IMR-90 (cell line): ENCODE results near the gene ZYX. TPM values are rescaled to one million over a fixed set of nuclear protein-coding genes. Genes with fewer than 3 reads are reported as not detected.

Source experiments
- ATAC-seq: fragments of 200-7000 bp; cut with Tn5 transposase; 2 replicates; pipeline ENCODE4 v1.9.1; 2020; ENCODE audit warnings: low read depth, mild to moderate bottlenecking, moderate library complexity
- BruUV-seq: library from RNA; stranded (reverse); fragments of 400-500 nt; replicated peaks from 2 replicates; lab custom pipeline; 2021; lab: Mats Ljungman, UMichigan
- CTCF ChIA-PET: fragments of 300-600 bp; formaldehyde crosslinking; extraction: SDS; loops from one replicate; lab custom pipeline; 2021; ENCODE audit warnings: antibody characterized with exemption; lab: Yijun Ruan, JAX
- POLR2A ChIA-PET: fragments of 300-600 bp; sonication (Branson Sonifier 250); formaldehyde crosslinking; loops from one replicate; lab custom pipeline; 2022; ENCODE audit warnings: antibody characterized with exemption; ENCODE audit not compliant: unreplicated experiment; lab: Charles Lee
- DNase-seq: peaks from one replicate; pipeline ENCODE4 v3.0.0; 2013
- H2AFZ ChIP-seq: replicated peaks from 2 replicates; pipeline ENCODE3; 2013; ENCODE audit warnings: low read length, mild to moderate bottlenecking; ENCODE audit not compliant: poor library complexity
- H2AK5ac ChIP-seq: 2 replicates; pipeline ENCODE4 v1.6.1; 2013; ENCODE audit warnings: low read depth, low read length, inconsistent platforms
- H2AK9ac ChIP-seq: replicated peaks from 2 replicates; pipeline ENCODE3; 2013; ENCODE audit warnings: mild to moderate bottlenecking, low read depth, low read length, moderate library complexity; ENCODE audit not compliant: poor library complexity
- H2BK120ac ChIP-seq: 2 replicates; pipeline ENCODE4 v1.6.1; 2013; ENCODE audit warnings: low read depth, low read length, inconsistent platforms
- H2BK15ac ChIP-seq: 3 replicates; pipeline ENCODE4 v1.6.1; 2013; ENCODE audit warnings: low read depth, low read length, inconsistent platforms
- H2BK20ac ChIP-seq: 2 replicates; pipeline ENCODE4 v1.6.1; 2013; ENCODE audit warnings: low read depth, mild to moderate bottlenecking, inconsistent platforms, low read length, moderate library complexity
- H2BK5ac ChIP-seq: 2 replicates; pipeline ENCODE4 v1.6.1; 2013; ENCODE audit warnings: mild to moderate bottlenecking, low read depth, low read length, inconsistent platforms; ENCODE audit not compliant: poor library complexity, severe bottlenecking
- H3K14ac ChIP-seq: replicated peaks from 2 replicates; pipeline ENCODE4 v1.6.1; 2013; ENCODE audit warnings: low read depth, low read length, inconsistent platforms
- H3K18ac ChIP-seq: 2 replicates; pipeline ENCODE4 v1.6.1; 2013; ENCODE audit warnings: low read depth, low read length, control low read depth
- H3K23ac ChIP-seq: 2 replicates; pipeline ENCODE4 v1.6.1; 2013; ENCODE audit warnings: low read depth, low read length, inconsistent platforms
- H3K27ac ChIP-seq: 2 replicates; pipeline ENCODE4 v1.5.1; 2013; ENCODE audit warnings: mild to moderate bottlenecking, control low read depth, low read length; ENCODE audit not compliant: insufficient read depth
- H3K27me3 ChIP-seq: 2 replicates; pipeline ENCODE4 v1.6.1; 2013; ENCODE audit warnings: low read length; ENCODE audit not compliant: control insufficient read depth, insufficient read depth
- H3K36me3 ChIP-seq: 2 replicates; pipeline ENCODE4 v1.6.1; 2013; ENCODE audit warnings: low read length, mixed read lengths; ENCODE audit not compliant: control insufficient read depth, insufficient read depth
- H3K4ac ChIP-seq: 2 replicates; pipeline ENCODE4 v1.6.1; 2013; ENCODE audit warnings: low read depth, low read length, inconsistent platforms
- H3K4me1 ChIP-seq: 2 replicates; pipeline ENCODE4 v1.6.1; 2013; ENCODE audit warnings: low read length, mixed read lengths; ENCODE audit not compliant: control insufficient read depth, insufficient read depth
- H3K4me2 ChIP-seq: 2 replicates; pipeline ENCODE4 v1.6.1; 2013; ENCODE audit warnings: low read depth, mild to moderate bottlenecking, control low read depth, low read length, moderate library complexity
- H3K4me3 ChIP-seq: 2 replicates; pipeline ENCODE4 v1.5.1; 2013; ENCODE audit warnings: low read depth, mild to moderate bottlenecking, control low read depth, low read length, moderate library complexity; ENCODE audit not compliant: insufficient read depth
- H3K56ac ChIP-seq: 2 replicates; pipeline ENCODE4 v1.6.1; 2013; ENCODE audit warnings: low read length, inconsistent platforms; ENCODE audit not compliant: insufficient read depth; ENCODE audit errors: extremely low read depth
- H3K79me1 ChIP-seq, 2 experiments: 2 replicates each; pipeline ENCODE4 v1.6.1; 2013; ENCODE audit warnings: low read length in 2 of 2, inconsistent platforms in 1 of 2, low read depth in 1 of 2
- H3K9ac ChIP-seq: 2 replicates; pipeline ENCODE4 v1.6.1; 2013; ENCODE audit warnings: low read depth, low read length, control low read depth
- H3K9me1 ChIP-seq: 2 replicates; pipeline ENCODE4 v1.6.1; 2013; ENCODE audit warnings: low read length, inconsistent platforms; ENCODE audit not compliant: insufficient read depth
- H3K9me3 ChIP-seq: 2 replicates; pipeline ENCODE4 v1.6.1; 2013; ENCODE audit warnings: low read length; ENCODE audit not compliant: control insufficient read depth, insufficient read depth
- H4K20me1 ChIP-seq: 2 replicates; pipeline ENCODE4 v1.6.1; 2013; ENCODE audit warnings: low read length, inconsistent platforms; ENCODE audit not compliant: insufficient read depth
- H4K5ac ChIP-seq: 2 replicates; pipeline ENCODE4 v1.6.1; 2013; ENCODE audit warnings: mild to moderate bottlenecking, low read depth, low read length, control low read depth
- H4K8ac ChIP-seq, 2 experiments: 2 replicates each; pipeline ENCODE4 v1.6.1; 2013; ENCODE audit warnings: low read depth in 2 of 2, low read length in 2 of 2, control low read depth in 1 of 2, inconsistent platforms in 1 of 2
- H4K91ac ChIP-seq: 2 replicates; pipeline ENCODE4 v1.6.1; 2013; ENCODE audit warnings: low read depth, low read length, inconsistent platforms; ENCODE audit not compliant: insufficient read depth
- BHLHE40 ChIP-seq: fragments of 150-350 bp; IDR thresholded peaks from 2 replicates; pipeline ENCODE4 v1.6.1; 2016; ENCODE audit warnings: mild to moderate bottlenecking, low read depth, low read length
- CEBPB ChIP-seq: IDR thresholded peaks from 2 replicates; pipeline ENCODE4 v1.6.1; 2012; ENCODE audit warnings: low read depth, low read length, improper control_type of control experiment
- CHD1 ChIP-seq: IDR thresholded peaks from 2 replicates; pipeline ENCODE4 v1.6.1; 2012; ENCODE audit warnings: low read depth, low read length, improper control_type of control experiment
- CTCF ChIP-seq: conservative IDR thresholded peaks from 2 replicates; pipeline ENCODE4 v1.5.1; 2012; ENCODE audit warnings: mild to moderate bottlenecking, low read depth, low read length, improper control_type of control experiment
- ELK1 ChIP-seq: fragments of 150-350 bp; IDR thresholded peaks from 2 replicates; pipeline ENCODE4 v1.6.1; 2016; ENCODE audit warnings: low read depth, mild to moderate bottlenecking, low read length, moderate library complexity, borderline replicate concordance
- FOS ChIP-seq: fragments of 150-350 bp; IDR thresholded peaks from 2 replicates; pipeline ENCODE4 v1.6.1; 2016; ENCODE audit warnings: low read depth, low read length
- MAFK ChIP-seq: IDR thresholded peaks from 2 replicates; pipeline ENCODE4 v1.6.1; 2012; ENCODE audit warnings: low read depth, low read length, improper control_type of control experiment
- MAZ ChIP-seq: IDR thresholded peaks from 2 replicates; pipeline ENCODE4 v1.6.1; 2012; ENCODE audit warnings: low read depth, mild to moderate bottlenecking, low read length, improper control_type of control experiment, moderate library complexity, borderline replicate concordance
- MXI1 ChIP-seq: IDR thresholded peaks from 2 replicates; pipeline ENCODE4 v1.6.1; 2012; ENCODE audit warnings: low read depth, mild to moderate bottlenecking, low read length, moderate library complexity, borderline replicate concordance
- NFE2L2 ChIP-seq: fragments of 150-350 bp; IDR thresholded peaks from 2 replicates; pipeline ENCODE4 v1.6.1; 2016; ENCODE audit warnings: low read depth, mild to moderate bottlenecking, low read length
- POLR2A ChIP-seq: IDR thresholded peaks from 2 replicates; pipeline ENCODE4 v1.6.1; 2012; ENCODE audit warnings: mild to moderate bottlenecking, low read depth, low read length
- RAD21 ChIP-seq: IDR thresholded peaks from 2 replicates; pipeline ENCODE4 v1.6.1; 2012; ENCODE audit warnings: low read length, improper control_type of control experiment
- RCOR1 ChIP-seq: IDR thresholded peaks from 2 replicates; pipeline ENCODE4 v1.6.1; 2012; ENCODE audit warnings: mild to moderate bottlenecking, low read length, improper control_type of control experiment; ENCODE audit not compliant: insufficient replicate concordance
- RFX5 ChIP-seq: IDR thresholded peaks from 2 replicates; pipeline ENCODE4 v1.8.0; 2012; ENCODE audit warnings: low read depth, mild to moderate bottlenecking, low read length, moderate library complexity
- SMC3 ChIP-seq: fragments of 150-350 bp; IDR thresholded peaks from 2 replicates; pipeline ENCODE4 v1.6.1; 2016; ENCODE audit warnings: low read depth, mild to moderate bottlenecking, antibody characterized with exemption, low read length, moderate library complexity
- USF2 ChIP-seq: fragments of 150-350 bp; IDR thresholded peaks from 2 replicates; pipeline ENCODE4 v1.6.1; 2017; ENCODE audit warnings: mild to moderate bottlenecking, antibody characterized with exemption, low read length, low read depth
- WGBS, 2 experiments: methylation state at CpG; one replicate each; pipeline versions ENCODE4 v1.1.5 to v1.1.7; 2013; ENCODE audit warnings: missing lambda C conversion rate in 2 of 2; ENCODE audit not compliant: insufficient read length in 1 of 2; ENCODE audit errors: extremely low coverage in 2 of 2; 5-methylcytosine and 5-hydroxymethylcytosine counted together
- dilution Hi-C: fragments of 300-500 bp; cut with HindIII; formaldehyde crosslinking; loops from one replicate; pipeline ENCODE4 v1.14.3; 2018; ENCODE audit warnings: low sequenced_read_pairs; ENCODE audit not compliant: unreplicated experiment
- in situ Hi-C: fragments of 300-500 bp; cut with MboI; formaldehyde crosslinking; loops from 3 replicates; pipeline ENCODE4 v1.14.3; 2019; ENCODE audit warnings: low sequenced_read_pairs, inconsistent platforms, mixed read lengths
- intact Hi-C: fragments of 100-400 bp; cut with micrococcal nuclease; formaldehyde crosslinking; loops from 2 replicates; pipeline ENCODE4 v1.10.0; 2022
- polyA plus RNA-seq, 3 experiments: library from polyadenylated mRNA; depleted of rRNA; stranded (reverse); fragments of >200 nt; gene quantifications; 2 replicates each; pipeline ENCODE4 v1.2.3, GENCODE V29; 2012; ENCODE audit warnings: low replicate concordance in 1 of 3
- total RNA-seq: library from RNA; depleted of rRNA; stranded (reverse); fragments of >200 nt; gene quantifications from 2 replicates; pipeline ENCODE4 v1.2.3, GENCODE V29; 2012

Gene ZYX
- total and polyA plus RNA-seq, 2 of the 4 experiments (the other 2 are of a cell fraction), result 22.6 to 334 TPM

- H3K4me2 ChIP-seq, result no peak overlapping the region
- no peaks in the 10 kb centered on the region for H4K20me1 ChIP-seq
- H3K4me1 ChIP-seq, result no peaks in the 10 kb centered on the region
- TF ChIP-seq BHLHE40, result no peak
- TF ChIP-seq MXI1, result no peak
- no peak for TF ChIP-seq NFE2L2
- no peak for TF ChIP-seq SMC3
- no peak for TF ChIP-seq MAFK
- no peak for TF ChIP-seq FOS
- no peak for TF ChIP-seq CHD1
- TF ChIP-seq RFX5, result no peak
- TF ChIP-seq USF2, result no peak; the same call in 1 of the 2 replicates
- TF ChIP-seq RAD21, result no peak
- no peak for TF ChIP-seq MAZ
- TF ChIP-seq POLR2A, result no peak
- no peak for TF ChIP-seq ELK1
- TF ChIP-seq CEBPB, result no peak
- TF ChIP-seq CTCF, result no peak
- TF ChIP-seq RCOR1, result no peak
- DNase-seq (no peak), ATAC-seq (no peak)
- ChIA-PET CTCF (no interaction called here), POLR2A (no interaction called here)
- no peak overlapping the region for H2BK15ac ChIP-seq
- WGBS, 2 experiments, result no CpG with 5 or more reads among the region's 5 CpGs
- no peak overlapping the region for H4K91ac ChIP-seq
- H3K9me1 ChIP-seq, result no peaks in the 10 kb centered on the region; the same call in 1 of the 2 replicates
- no peaks in the 10 kb centered on the region for H3K36me3 ChIP-seq
- no peak overlapping the region for H3K27ac ChIP-seq
- H3K27me3 ChIP-seq, result peaks cover 40% of the 10 kb centered on the region
- intact Hi-C loops, result no loop called here
- no peak overlapping the region for H3K14ac ChIP-seq
- H3K4me3 ChIP-seq, result no peak overlapping the region
- H4K5ac ChIP-seq, result no peak overlapping the region
- H3K4ac ChIP-seq, result no peak overlapping the region
- H3K79me1 ChIP-seq, result no peaks in the 10 kb centered on the region
- no peak overlapping the region for H3K9ac ChIP-seq
- no peak overlapping the region for H2AK9ac ChIP-seq
- H2AK5ac ChIP-seq, result no peak overlapping the region
- no peak overlapping the region for H3K23ac ChIP-seq
- no peak overlapping the region for H3K56ac ChIP-seq
- BruUV-seq, result no TSS peak
- in situ Hi-C loops, result no loop called here
- no peak overlapping the region for H2BK120ac ChIP-seq
- dilution Hi-C loops, result no loop called here
- no peak overlapping the region for H2AFZ ChIP-seq
- no peaks in the 10 kb centered on the region for H3K9me3 ChIP-seq
- H4K8ac ChIP-seq, result no peak overlapping the region
- H2BK5ac ChIP-seq, result no peak overlapping the region
- H2BK20ac ChIP-seq, result no peak overlapping the region
- H3K18ac ChIP-seq, result no peak overlapping the region
These were observed 30.1 kb upstream of the ZYX start for GRCh38 chr7:143351060-143351459.
